ENCODE data around the gene XPO6.

- TF ChIP-seq, protein P1, sequence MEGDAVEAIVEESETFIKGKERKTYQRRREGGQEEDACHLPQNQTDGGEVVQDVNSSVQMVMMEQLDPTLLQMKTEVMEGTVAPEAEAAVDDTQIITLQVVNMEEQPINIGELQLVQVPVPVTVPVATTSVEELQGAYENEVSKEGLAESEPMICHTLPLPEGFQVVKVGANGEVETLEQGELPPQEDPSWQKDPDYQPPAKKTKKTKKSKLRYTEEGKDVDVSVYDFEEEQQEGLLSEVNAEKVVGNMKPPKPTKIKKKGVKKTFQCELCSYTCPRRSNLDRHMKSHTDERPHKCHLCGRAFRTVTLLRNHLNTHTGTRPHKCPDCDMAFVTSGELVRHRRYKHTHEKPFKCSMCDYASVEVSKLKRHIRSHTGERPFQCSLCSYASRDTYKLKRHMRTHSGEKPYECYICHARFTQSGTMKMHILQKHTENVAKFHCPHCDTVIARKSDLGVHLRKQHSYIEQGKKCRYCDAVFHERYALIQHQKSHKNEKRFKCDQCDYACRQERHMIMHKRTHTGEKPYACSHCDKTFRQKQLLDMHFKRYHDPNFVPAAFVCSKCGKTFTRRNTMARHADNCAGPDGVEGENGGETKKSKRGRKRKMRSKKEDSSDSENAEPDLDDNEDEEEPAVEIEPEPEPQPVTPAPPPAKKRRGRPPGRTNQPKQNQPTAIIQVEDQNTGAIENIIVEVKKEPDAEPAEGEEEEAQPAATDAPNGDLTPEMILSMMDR (IDR thresholded peaks at IDR 0.05), result no peak
- no peak for TF ChIP-seq POLR2A (IDR thresholded peaks at IDR 0.05)
These were observed 101.7 kb downstream of the XPO6 start for GRCh38 chr16:28110074-28110473.
